Measurements from ENCODE around the gene TRNT1.

TRNT1 gene

DNA sequence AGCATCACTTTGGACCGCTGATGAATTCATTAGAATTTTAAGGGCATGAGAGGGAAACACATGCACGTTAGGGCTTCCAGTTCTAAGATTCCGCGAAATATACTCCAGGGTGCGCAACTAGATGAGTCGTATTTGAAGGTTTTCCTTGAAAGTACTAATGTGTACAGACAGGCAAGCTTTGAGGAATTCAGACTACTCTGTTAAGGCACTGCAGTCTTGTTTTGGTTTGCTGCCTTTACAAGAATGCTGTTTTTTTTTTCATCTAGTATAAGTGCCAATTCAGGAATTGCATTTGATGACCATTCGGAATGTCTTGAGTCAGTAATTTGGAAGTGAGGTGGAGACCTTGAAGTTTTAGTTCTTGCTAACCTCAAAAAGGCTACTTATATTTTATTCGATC lies 19.1 kb downstream of the TRNT1 start:
- no peak for DNase-seq (ENCODE audit: extremely low spot score)
- ChIA-PET CTCF (no interaction called here), POLR2A (no interaction called here)
- TF ChIP-seq L3MBTL2 (conservative IDR thresholded peaks at IDR 0.05) = no peak
- TF ChIP-seq FOXA1 (IDR thresholded peaks at IDR 0.05) = no peak
- no peak for TF ChIP-seq SUZ12 (IDR thresholded peaks at IDR 0.05)
- no peak for TF ChIP-seq NFRKB (IDR thresholded peaks at IDR 0.05)
- no peak for TF ChIP-seq HDGF (IDR thresholded peaks at IDR 0.05; ENCODE audit: borderline replicate concordance)
- no peak for TF ChIP-seq SP1 (IDR thresholded peaks at IDR 0.05)
- TF ChIP-seq ARNT (IDR thresholded peaks at IDR 0.05) = no peak
- TF ChIP-seq, protein P1, sequence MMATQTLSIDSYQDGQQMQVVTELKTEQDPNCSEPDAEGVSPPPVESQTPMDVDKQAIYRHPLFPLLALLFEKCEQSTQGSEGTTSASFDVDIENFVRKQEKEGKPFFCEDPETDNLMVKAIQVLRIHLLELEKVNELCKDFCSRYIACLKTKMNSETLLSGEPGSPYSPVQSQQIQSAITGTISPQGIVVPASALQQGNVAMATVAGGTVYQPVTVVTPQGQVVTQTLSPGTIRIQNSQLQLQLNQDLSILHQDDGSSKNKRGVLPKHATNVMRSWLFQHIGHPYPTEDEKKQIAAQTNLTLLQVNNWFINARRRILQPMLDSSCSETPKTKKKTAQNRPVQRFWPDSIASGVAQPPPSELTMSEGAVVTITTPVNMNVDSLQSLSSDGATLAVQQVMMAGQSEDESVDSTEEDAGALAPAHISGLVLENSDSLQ (IDR thresholded peaks at IDR 0.05) = no peak
- TF ChIP-seq TARDBP (IDR thresholded peaks at IDR 0.05) = no peak
- no peak for TF ChIP-seq LEF1 (IDR thresholded peaks at IDR 0.05; ENCODE audit: borderline replicate concordance)
- TF ChIP-seq ZNF384 (IDR thresholded peaks at IDR 0.05) = no peak
- TF ChIP-seq ELF4 (IDR thresholded peaks at IDR 0.05) = no peak
- no peak for TF ChIP-seq BHLHE40 (IDR thresholded peaks at IDR 0.05; ENCODE audit: borderline replicate concordance)
- TF ChIP-seq FOXK2 (IDR thresholded peaks at IDR 0.05) = no peak
- no peak for TF ChIP-seq CTBP1 (IDR thresholded peaks at IDR 0.05; ENCODE audit: borderline replicate concordance)
- no peak for TF ChIP-seq FOXM1 (IDR thresholded peaks at IDR 0.05; ENCODE audit: borderline replicate concordance)

DNA sequence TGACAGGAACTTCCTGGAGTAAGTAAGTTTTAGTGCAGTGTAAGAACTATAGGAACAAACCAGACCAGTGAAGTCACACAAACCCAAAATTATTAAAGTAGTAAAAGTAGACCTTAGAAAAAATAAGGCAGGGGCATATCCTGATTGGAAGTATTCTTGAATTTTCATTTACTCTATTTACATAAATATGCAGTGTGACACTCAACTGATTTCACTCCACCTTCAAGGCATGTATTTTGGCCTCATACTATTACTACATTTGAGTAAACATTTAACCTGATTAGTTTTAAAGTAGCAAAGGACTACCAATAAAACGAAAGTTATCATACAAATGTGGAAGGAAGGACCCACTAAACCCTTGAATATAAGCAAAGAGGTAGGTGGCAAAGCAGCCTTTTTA lies 22.8 kb downstream of the TRNT1 start:
- TF ChIP-seq ARNT (IDR thresholded peaks at IDR 0.05) = no peak
- TF ChIP-seq SUZ12 (IDR thresholded peaks at IDR 0.05) = no peak
- ChIA-PET CTCF (no interaction called here), POLR2A (no interaction called here)
- no peak for DNase-seq (ENCODE audit: extremely low spot score)

DNA sequence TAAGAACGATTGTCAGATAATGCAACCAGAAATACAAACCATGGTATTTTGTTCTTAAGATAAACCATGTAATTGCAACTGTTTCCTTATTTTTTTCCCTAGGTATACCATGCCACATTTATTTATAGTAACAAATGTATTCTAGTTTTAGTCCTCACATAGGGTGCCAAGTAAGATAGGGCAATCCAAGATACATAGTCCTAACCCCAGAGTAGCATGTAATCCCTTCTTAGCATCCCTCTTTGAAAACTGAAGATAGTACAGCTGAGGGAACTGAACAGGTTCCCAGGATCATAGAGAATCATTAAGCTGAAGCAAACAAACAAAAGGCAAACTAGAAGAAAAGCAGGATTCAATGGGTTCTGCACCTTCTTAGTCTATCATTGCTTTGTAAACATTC lies 24.8 kb downstream of the TRNT1 start:
- ChIA-PET CTCF (no interaction called here), POLR2A (no interaction called here)
- TF ChIP-seq ARNT (IDR thresholded peaks at IDR 0.05) = no peak
- no peak for TF ChIP-seq FOXM1 (IDR thresholded peaks at IDR 0.05; ENCODE audit: borderline replicate concordance)
- TF ChIP-seq HDGF (IDR thresholded peaks at IDR 0.05; ENCODE audit: borderline replicate concordance) = no peak
- no peak for TF ChIP-seq CTBP1 (IDR thresholded peaks at IDR 0.05; ENCODE audit: borderline replicate concordance)
- TF ChIP-seq TARDBP (IDR thresholded peaks at IDR 0.05) = no peak
- TF ChIP-seq FOXA1 (IDR thresholded peaks at IDR 0.05) = no peak
- TF ChIP-seq SP1 (IDR thresholded peaks at IDR 0.05) = no peak
- no peak for TF ChIP-seq ZNF384 (IDR thresholded peaks at IDR 0.05)
- TF ChIP-seq NFRKB (IDR thresholded peaks at IDR 0.05) = no peak
- TF ChIP-seq LEF1 (IDR thresholded peaks at IDR 0.05; ENCODE audit: borderline replicate concordance) = no peak
- TF ChIP-seq SUZ12 (IDR thresholded peaks at IDR 0.05) = no peak
- no peak for TF ChIP-seq ELF4 (IDR thresholded peaks at IDR 0.05)
- TF ChIP-seq, protein P1 (IDR thresholded peaks at IDR 0.05) = no peak
- TF ChIP-seq L3MBTL2 (conservative IDR thresholded peaks at IDR 0.05) = no peak
- TF ChIP-seq BHLHE40 (IDR thresholded peaks at IDR 0.05; ENCODE audit: borderline replicate concordance) = no peak
- DNase-seq (ENCODE audit: extremely low spot score) = no peak

DNA sequence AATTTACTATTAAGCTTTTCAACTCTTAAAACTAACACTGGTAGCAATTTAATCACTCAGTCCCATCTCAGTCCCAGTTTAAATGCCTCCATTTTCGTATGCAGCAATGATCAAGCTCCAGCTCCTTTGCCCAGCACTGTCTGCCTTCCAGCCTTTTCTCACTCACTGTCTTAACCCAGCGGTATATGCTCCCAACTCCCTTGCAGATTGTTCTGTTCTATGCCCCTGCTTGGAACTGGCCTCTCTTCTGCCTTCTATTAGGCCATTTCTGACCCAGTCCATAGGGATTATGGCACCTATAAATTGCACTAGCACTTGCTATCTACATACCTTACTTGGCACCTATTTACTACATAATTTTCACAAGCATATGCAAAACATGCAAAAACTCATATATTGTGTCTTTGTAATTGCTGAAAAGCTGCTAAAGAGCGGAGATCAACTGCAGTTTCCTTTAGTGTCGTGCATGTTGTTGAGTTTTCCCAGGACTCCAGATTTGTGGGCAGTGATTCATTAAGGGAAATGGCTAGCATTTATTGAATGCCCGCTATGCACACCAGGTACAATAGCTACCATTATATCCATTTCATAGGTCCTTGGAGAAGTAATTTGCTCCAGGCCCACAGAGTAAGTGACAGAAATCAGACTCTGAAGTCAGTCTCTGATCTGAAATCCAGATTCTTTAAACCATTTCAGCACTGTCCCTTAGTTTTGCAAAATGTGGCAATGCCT lies 28.3 kb downstream of the TRNT1 start:
- CTCF ChIA-PET = no interaction called here
- POLR2A ChIA-PET = no interaction called here
- DNase-seq (ENCODE audit: extremely low spot score) = no peak
- TF ChIP-seq TARDBP (IDR thresholded peaks at IDR 0.05) = no peak
- TF ChIP-seq SP1 (IDR thresholded peaks at IDR 0.05) = no peak

DNA sequence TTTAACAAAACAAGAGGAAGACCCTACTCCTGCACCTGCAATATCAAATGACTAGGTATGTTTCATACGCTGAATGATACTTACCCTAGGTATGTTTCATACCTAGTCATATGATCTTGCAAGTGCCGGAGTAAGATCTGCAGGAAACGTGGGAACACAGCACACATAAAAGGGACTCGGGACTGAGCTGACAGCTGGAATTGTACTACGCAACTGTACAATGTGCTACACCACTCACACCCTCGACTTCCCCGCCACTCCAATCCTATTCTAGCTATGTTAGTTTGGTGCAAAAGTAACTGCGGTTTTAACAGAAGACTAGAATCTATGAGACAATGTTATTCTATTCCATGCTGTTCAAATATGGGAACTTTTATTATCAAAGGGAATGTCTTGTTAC lies 30.7 kb downstream of the TRNT1 start:
- ChIA-PET CTCF (no interaction called here), POLR2A (no interaction called here)
- TF ChIP-seq TARDBP (IDR thresholded peaks at IDR 0.05) = no peak
- TF ChIP-seq, protein P1 (IDR thresholded peaks at IDR 0.05) = no peak
- no peak for TF ChIP-seq FOXA1 (IDR thresholded peaks at IDR 0.05)
- no peak for TF ChIP-seq ZNF384 (IDR thresholded peaks at IDR 0.05)
- TF ChIP-seq SUZ12 (IDR thresholded peaks at IDR 0.05) = no peak
- no peak for TF ChIP-seq BHLHE40 (IDR thresholded peaks at IDR 0.05; ENCODE audit: borderline replicate concordance)
- TF ChIP-seq L3MBTL2 (conservative IDR thresholded peaks at IDR 0.05) = no peak
- no peak for TF ChIP-seq HDGF (IDR thresholded peaks at IDR 0.05; ENCODE audit: borderline replicate concordance)
- TF ChIP-seq SP1 (IDR thresholded peaks at IDR 0.05) = no peak
- TF ChIP-seq CTBP1 (IDR thresholded peaks at IDR 0.05; ENCODE audit: borderline replicate concordance) = no peak
- no peak for TF ChIP-seq ELF4 (IDR thresholded peaks at IDR 0.05)
- no peak for TF ChIP-seq FOXM1 (IDR thresholded peaks at IDR 0.05; ENCODE audit: borderline replicate concordance)
- no peak for TF ChIP-seq LEF1 (IDR thresholded peaks at IDR 0.05; ENCODE audit: borderline replicate concordance)
- no peak for TF ChIP-seq NFRKB (IDR thresholded peaks at IDR 0.05)
- TF ChIP-seq ARNT (IDR thresholded peaks at IDR 0.05) = no peak
- DNase-seq (ENCODE audit: extremely low spot score) = no peak

DNA sequence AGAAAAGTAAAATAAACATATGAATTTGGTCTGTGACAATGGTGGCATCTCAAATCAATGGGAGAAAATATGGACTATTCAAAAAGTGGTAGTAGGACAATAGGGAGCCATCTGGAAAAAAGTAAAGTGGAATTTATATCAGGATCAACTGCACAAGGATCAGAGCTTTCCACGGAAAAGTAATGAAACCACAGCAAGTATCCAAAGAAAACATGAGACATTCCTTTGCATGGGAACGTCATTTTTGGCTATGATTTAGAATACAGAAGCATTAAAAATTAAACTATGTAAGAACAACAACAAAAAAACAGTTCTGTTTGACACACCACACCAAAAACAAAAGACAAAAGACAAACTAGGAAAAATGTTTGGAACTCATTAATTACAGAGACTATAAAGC lies 34.1 kb downstream of the TRNT1 start:
- POLR2A ChIA-PET = no interaction called here
- DNase-seq (ENCODE audit: extremely low spot score) = no peak
- TF ChIP-seq ZNF384 (IDR thresholded peaks at IDR 0.05) (no peak), TARDBP (IDR thresholded peaks at IDR 0.05) (no peak), FOXA1 (IDR thresholded peaks at IDR 0.05) (no peak), SUZ12 (IDR thresholded peaks at IDR 0.05) (no peak), FOXK2 (IDR thresholded peaks at IDR 0.05) (no peak), BHLHE40 (IDR thresholded peaks at IDR 0.05; ENCODE audit: borderline replicate concordance) (no peak), ARNT (IDR thresholded peaks at IDR 0.05) (no peak), NFRKB (IDR thresholded peaks at IDR 0.05) (no peak)
- TF ChIP-seq, protein P1 (IDR thresholded peaks at IDR 0.05) = no peak
- CTCF ChIA-PET = no interaction called here

Measured in HEK293T (cell line).